Prostate gland (tissue), 2 donors: ENCODE results near the gene CADPS2.

Experiments
- CTCF ChIP-seq, 4 experiments: fragments of 200-600 bp in 2 of 4; fragments of 450-650 bp in 2 of 4; sonication (generic) in 2 of 4; IDR thresholded peaks; 1 replicate in 3 of 4; 2 replicates in 1 of 4; pipeline ENCODE4 v1.5.1; 2016 to 2019; ENCODE audit warnings: antibody characterized with exemption in 4 of 4, mild to moderate bottlenecking in 2 of 4, moderate library complexity in 2 of 4
- POLR2AphosphoS5 ChIP-seq: sonication (generic); formaldehyde crosslinking; IDR thresholded peaks from one replicate; pipeline ENCODE4 v1.6.1; 2017; ENCODE audit warnings: antibody characterized with exemption

DNA sequence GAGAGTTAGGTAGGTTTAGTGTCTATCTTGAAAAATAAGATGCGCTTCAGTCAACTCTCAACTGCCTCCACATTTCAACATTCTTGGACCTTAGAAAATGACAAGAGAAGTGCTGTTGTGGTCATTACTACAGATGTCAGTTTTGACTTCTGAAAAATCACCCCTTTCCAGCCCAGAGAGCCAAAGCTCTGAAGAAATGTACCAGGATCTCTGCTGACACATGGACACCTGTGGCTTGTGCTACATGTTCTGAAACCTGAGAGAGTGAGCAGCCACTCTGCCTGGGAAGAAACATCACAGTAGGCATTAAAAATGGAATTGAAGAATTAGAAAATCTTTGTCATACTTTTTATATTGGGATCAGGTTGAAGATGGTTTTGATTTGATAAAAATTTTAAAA lies 545.8 kb downstream of the CADPS2 start:
- TF ChIP-seq CTCF (IDR thresholded peaks at IDR 0.05) (no peak), POLR2AphosphoS5 (no peak)
